Endothelial cell of umbilical vein (primary cell): Measurements from ENCODE around the gene TRMT112. TPM values are rescaled to one million over a fixed set of nuclear protein-coding genes. Genes with fewer than 3 reads are reported as not detected.

ENCODE experiments used
- BruUV-seq: library from RNA; stranded (reverse); fragments of 400-500 nt; replicated peaks from 2 replicates; lab custom pipeline; 2021; lab: Mats Ljungman, UMichigan
- CTCF ChIA-PET: fragments of 300-600, 350-600 bp; sonication (Branson Sonifier 250); formaldehyde crosslinking; loops from one replicate; lab custom pipeline; 2021; ENCODE audit warnings: antibody characterized with exemption, inconsistent platforms; lab: Charles Lee
- POLR2A ChIA-PET: fragments of 300-600, 350-600 bp; sonication (Branson Sonifier 250); formaldehyde crosslinking; loops from one replicate; lab custom pipeline; 2021; ENCODE audit warnings: antibody characterized with exemption, inconsistent platforms; lab: Charles Lee
- DNase-seq: peaks from one replicate; pipeline ENCODE4 v3.0.0-alpha.2; 2011; ENCODE audit warnings: low read depth, low spot score
- FAIRE-seq: peaks from 2 replicates; lab custom pipeline; 2011; peaks lifted over from hg19 to GRCh38; lab: Jason Lieb, UNC
- H2AFZ ChIP-seq: 2 replicates; pipeline ENCODE4 v1.6.0; 2012; ENCODE audit warnings: low read depth, low read length, control low read depth, inconsistent platforms
- H3K27ac ChIP-seq: 2 replicates; pipeline ENCODE4 v1.5.1; 2011; ENCODE audit warnings: low read depth, mild to moderate bottlenecking, control low read depth, low read length, moderate library complexity; ENCODE audit not compliant: insufficient read depth
- H3K27me3 ChIP-seq, 2 experiments: 2 replicates each; pipeline versions ENCODE4 v1.6.0 to v1.6.1; 2011; ENCODE audit warnings: low read length in 2 of 2, mixed read lengths in 1 of 2; ENCODE audit not compliant: control insufficient read depth in 2 of 2, insufficient read depth in 2 of 2
- H3K36me3 ChIP-seq, 2 experiments: 2 replicates in 1 of 2; 3 replicates in 1 of 2; pipeline ENCODE4 v1.5.1; 2011; ENCODE audit warnings: low read length in 2 of 2, mild to moderate bottlenecking in 1 of 2, moderate library complexity in 1 of 2; ENCODE audit not compliant: control insufficient read depth in 2 of 2, insufficient read depth in 2 of 2; ENCODE audit errors: extremely low read depth in 1 of 2
- H3K4me1 ChIP-seq: 3 replicates; pipeline ENCODE4 v1.5.1; 2011; ENCODE audit warnings: mild to moderate bottlenecking, low read length; ENCODE audit not compliant: control insufficient read depth, insufficient read depth; ENCODE audit errors: extremely low read depth
- H3K4me2 ChIP-seq: 2 replicates; pipeline ENCODE4 v1.6.1; 2011; ENCODE audit warnings: low read length, control low read depth, mixed read lengths; ENCODE audit not compliant: insufficient read depth
- H3K4me3 ChIP-seq, 3 experiments: fragments of 200-600 bp in 1 of 3; sonication (generic), shearing (Covaris generic) in 1 of 3; replicated peaks in 1 of 3; 2 replicates each; pipeline ENCODE4 v1.5.1; 2011 to 2016; ENCODE audit warnings: control low read depth in 3 of 3, low read length in 3 of 3, mild to moderate bottlenecking in 2 of 3, inconsistent platforms in 1 of 3, low read depth in 1 of 3, moderate library complexity in 1 of 3; ENCODE audit not compliant: insufficient read depth in 1 of 3
- H3K79me2 ChIP-seq: 2 replicates; pipeline ENCODE4 v1.6.0; 2012; ENCODE audit warnings: low read length, inconsistent platforms; ENCODE audit not compliant: control insufficient read depth, insufficient read depth
- H3K9ac ChIP-seq: replicated peaks from 2 replicates; pipeline ENCODE3; 2011; ENCODE audit warnings: low read length, control low read depth; ENCODE audit not compliant: insufficient read depth; ENCODE audit errors: extremely low read depth
- H3K9me1 ChIP-seq: replicated peaks from 3 replicates; pipeline ENCODE4 v1.6.0; 2011; ENCODE audit warnings: mild to moderate bottlenecking, low read length; ENCODE audit not compliant: control insufficient read depth, insufficient read depth; ENCODE audit errors: extremely low read depth
- H3K9me3 ChIP-seq: replicated peaks from 2 replicates; pipeline ENCODE4 v1.5.1; 2012; ENCODE audit warnings: low read length, inconsistent platforms; ENCODE audit not compliant: control insufficient read depth, insufficient read depth
- H4K20me1 ChIP-seq: replicated peaks from 2 replicates; pipeline ENCODE3; 2011; ENCODE audit warnings: mild to moderate bottlenecking, low read length; ENCODE audit not compliant: control insufficient read depth, insufficient read depth; ENCODE audit errors: extremely low read depth
- CTCF ChIP-seq, 2 donors: IDR thresholded peaks; 1 replicate in 1 of 2; 2 replicates in 1 of 2; pipeline ENCODE4 v1.5.1; 2011; ENCODE audit warnings: low read length in 2 of 2, mild to moderate bottlenecking in 2 of 2, moderate library complexity in 2 of 2, control low read depth in 1 of 2, inconsistent platforms in 1 of 2, low read depth in 1 of 2; ENCODE audit not compliant: insufficient read depth in 1 of 2; ENCODE audit errors: extremely low read depth in 1 of 2
- EZH2 ChIP-seq: IDR thresholded peaks from 2 replicates; pipeline ENCODE4 v1.6.1; 2012; ENCODE audit warnings: borderline replicate concordance, low read depth, mild to moderate bottlenecking, moderate library complexity, low read length, inconsistent platforms; ENCODE audit not compliant: severe bottlenecking
- FOS ChIP-seq: IDR thresholded peaks from 2 replicates; pipeline ENCODE4 v1.6.1; 2011; ENCODE audit warnings: mild to moderate bottlenecking, low read length, moderate library complexity, borderline replicate concordance; ENCODE audit not compliant: insufficient read depth
- GATA2 ChIP-seq: IDR thresholded peaks from 2 replicates; pipeline ENCODE4 v1.7.0; 2011; ENCODE audit warnings: low read depth, mild to moderate bottlenecking, moderate library complexity, mixed read lengths, low read length; ENCODE audit not compliant: insufficient read length, insufficient read depth
- JUN ChIP-seq: IDR thresholded peaks from 2 replicates; pipeline ENCODE4 v1.6.1; 2011; ENCODE audit warnings: borderline replicate concordance, low read depth; ENCODE audit not compliant: insufficient read length, insufficient read depth
- MAX ChIP-seq: IDR thresholded peaks from 2 replicates; pipeline ENCODE4 v1.6.1; 2011; ENCODE audit not compliant: insufficient read depth, insufficient read length
- MYC ChIP-seq: IDR thresholded peaks from one replicate; pipeline ENCODE4 v1.6.1; 2011; ENCODE audit warnings: mild to moderate bottlenecking, low read depth, low read length
- POLR2A ChIP-seq: IDR thresholded peaks from 2 replicates; pipeline ENCODE4 v1.6.1; 2012; ENCODE audit warnings: low read depth, mild to moderate bottlenecking, control low read depth, low read length
- POLR2AphosphoS5 ChIP-seq: IDR thresholded peaks from 2 replicates; pipeline ENCODE4 v1.6.1; 2012; ENCODE audit warnings: low read depth, mild to moderate bottlenecking, control low read depth, low read length, moderate library complexity; ENCODE audit not compliant: insufficient read depth
- dilution Hi-C: fragments of 300-500 bp; cut with MboI; formaldehyde crosslinking; loops from one replicate; pipeline ENCODE4 v1.15.0; 2019; ENCODE audit warnings: low sequenced_read_pairs; ENCODE audit not compliant: extremely low pct_ligation_motif_present
- intact Hi-C: fragments of 100-400 bp; cut with micrococcal nuclease; formaldehyde crosslinking; loops from one replicate; pipeline ENCODE4 v1.10.0; 2022
- polyA plus RNA-seq, 4 experiments: library from polyadenylated mRNA; depleted of rRNA in 3 of 4; stranded (reverse) in 3 of 4; unstranded in 1 of 4; fragments of >200 nt; gene quantifications; 2 replicates each; pipeline versions ENCODE4 v1.2.1 to v1.2.3, GENCODE V29; 2011 to 2012; ENCODE audit warnings: missing spikeins in 1 of 4
- total RNA-seq: library from RNA; stranded (reverse); gene quantifications from 2 replicates; pipeline ENCODE4 v1.2.3, GENCODE V29; 2021

The TRMT112 gene
- total and polyA plus RNA-seq, 2 donors (not counting 3 experiments of a cell fraction or from before 2014, with no cell fraction given) = 195 to 575 TPM

GRCh38 chr11:64359712-64360445, 42.5 kb upstream of the TRMT112 start:
- ChIA-PET POLR2A (no interaction called here), CTCF (interaction anchor here (0.6 to 1.5 kb wide), 5 partner anchors 7 to 59 kb away, joined by 3 to 5 read pairs (median 3); partner anchors contain the start of genes PRDX5 and TRMT112)
- Histone ChIP-seq H3K79me2 (peaks cover 10% of the 10 kb centered on the region), H3K9me3 (no peaks in the 10 kb centered on the region), H3K4me3 (peak overlapping the region; percentile 11 to 91 (median 33)), H3K4me1 (peaks cover 22% of the 10 kb centered on the region), H3K36me3 (peaks cover 5 to 15% of the 10 kb centered on the region in 2 experiments), H3K4me2 (peak overlapping the region; percentile 35), H3K9ac (no peak overlapping the region), H3K9me1 (no peaks in the 10 kb centered on the region), H4K20me1 (no peaks in the 10 kb centered on the region), H3K27ac (no peak overlapping the region), H2AFZ (no peak overlapping the region), H3K27me3 (no peaks in the 10 kb centered on the region)
- no peak for TF ChIP-seq MYC
- TF ChIP-seq POLR2A = no peak
- no peak for TF ChIP-seq GATA2
- no peak for TF ChIP-seq FOS
- no peak for TF ChIP-seq MAX
- TF ChIP-seq JUN = no peak
- TF ChIP-seq CTCF (IDR thresholded peaks at IDR 0.05; ENCODE audit: extremely low read depth in 1 of 2, insufficient read depth in 1 of 2, low read depth in 1 of 2, low read length in 2 of 2) = no peak
- no peak for TF ChIP-seq EZH2
- TF ChIP-seq POLR2AphosphoS5 = no peak
- FAIRE-seq = no peak
- intact Hi-C loops = loop anchor here (1.0 to 5.0 kb wide), 2 partner anchors 42 to 118 kb away; partner anchors contain the start of genes FKBP2 and PRDX5
- dilution Hi-C loops = no loop called here
- BruUV-seq = no TSS peak
- DNase-seq = no peak
